SU-DHL-6 (cell line): Measurements from ENCODE around the gene STK4.

Experiments used
- H2AFZ ChIP-seq: fragments of 200-600 bp; sonication (generic); 2 replicates; pipeline ENCODE4 v1.6.1; 2014; ENCODE audit warnings: low read depth, mild to moderate bottlenecking, moderate library complexity, mixed read lengths, antibody characterized with exemption, low read length; ENCODE audit not compliant: severe bottlenecking
- H3F3A ChIP-seq: fragments of 200-600 bp; shearing (Covaris generic); 2 replicates; pipeline ENCODE4 v1.6.0; 2016; ENCODE audit warnings: antibody characterized with exemption, mild to moderate bottlenecking; ENCODE audit not compliant: insufficient read depth
- H3K27ac ChIP-seq: fragments of 200-600 bp; sonication (generic); 2 replicates; pipeline ENCODE4 v1.5.1; 2016; ENCODE audit warnings: low read depth, mild to moderate bottlenecking, low read length, moderate library complexity, mixed read lengths
- H3K27me3 ChIP-seq: fragments of 200-600 bp; sonication (generic), shearing (Covaris generic); 2 replicates; pipeline ENCODE4 v1.6.0; 2014; ENCODE audit warnings: mild to moderate bottlenecking, low read length
- H3K36me3 ChIP-seq: fragments of 200-600 bp; sonication (generic); 2 replicates; pipeline ENCODE4 v1.6.1; 2014; ENCODE audit warnings: mild to moderate bottlenecking, low read length, mixed read lengths
- H3K4me2 ChIP-seq: fragments of 300-600, 200-600 bp; shearing (Covaris generic), sonication (generic); 2 replicates; pipeline ENCODE4 v1.6.0; 2014; ENCODE audit warnings: low read length, low read depth, mild to moderate bottlenecking; ENCODE audit not compliant: poor library complexity, severe bottlenecking
- H3K4me3 ChIP-seq: fragments of 200-600 bp; sonication (generic); 2 replicates; pipeline ENCODE4 v1.5.1; 2014; ENCODE audit warnings: antibody characterized with exemption, low read length, mild to moderate bottlenecking, mixed read lengths; ENCODE audit not compliant: insufficient read depth, poor library complexity, severe bottlenecking
- H3K79me2 ChIP-seq: fragments of 200-600 bp; sonication (generic); 2 replicates; pipeline ENCODE4 v1.6.1; 2014; ENCODE audit warnings: mild to moderate bottlenecking, low read length, moderate library complexity; ENCODE audit not compliant: insufficient read depth
- H3K9ac ChIP-seq: fragments of 200-600 bp; sonication (generic); 2 replicates; pipeline ENCODE4 v1.7.0; 2014; ENCODE audit warnings: mild to moderate bottlenecking, low read length
- H3K9me2 ChIP-seq: fragments of 200-600 bp; sonication (generic); replicated peaks from 2 replicates; pipeline ENCODE4 v1.6.1; 2014; ENCODE audit warnings: low read length; ENCODE audit not compliant: insufficient read depth
- H3K9me3 ChIP-seq: fragments of 200-600 bp; sonication (generic); 2 replicates; pipeline ENCODE4 v1.6.1; 2014; ENCODE audit warnings: low read length, mixed read lengths; ENCODE audit not compliant: insufficient read depth
- H4K20me1 ChIP-seq: fragments of 200-600 bp; sonication (generic); 2 replicates; pipeline ENCODE4 v1.6.1; 2014; ENCODE audit warnings: low read depth, mild to moderate bottlenecking, antibody characterized with exemption, low read length, moderate library complexity, mixed read lengths
- CTCF ChIP-seq: fragments of 200-600 bp; sonication (generic); IDR thresholded peaks from one replicate; pipeline ENCODE4 v1.5.1; 2017; ENCODE audit warnings: antibody characterized with exemption, mild to moderate bottlenecking, low read length, moderate library complexity; ENCODE audit not compliant: insufficient read depth, poor library complexity, severe bottlenecking
- EZH2phosphoT487 ChIP-seq: fragments of 200-600 bp; sonication (generic), shearing (Covaris generic); conservative IDR thresholded peaks from 2 replicates; pipeline ENCODE4 v1.6.1; 2018; ENCODE audit warnings: mild to moderate bottlenecking, antibody characterized with exemption, low read length, moderate library complexity, mixed read lengths

Gene STK4

GRCh38 chr20:44966030-44966961, at the start of gene STK4:
Gene STK4, plus strand, starts transcription at chr20:44966512. Its CDS starts 57 bp downstream, at chr20:44966569.
- Histone ChIP-seq H4K20me1 (peaks cover 6% of the 10 kb centered on the region; the same call in 1 of the 2 replicates), H3K36me3 (no peaks in the 10 kb centered on the region), H3K9ac (peak within 1 kb of the TSS; percentile 96), H3K4me2 (peak within 1 kb of the TSS; percentile 88), H2AFZ (peak within 1 kb of the TSS; percentile 78), H3K9me2 (no peaks in the 10 kb centered on the region), H3K27ac (peak within 1 kb of the TSS; percentile 81), H3K9me3 (no peaks in the 10 kb centered on the region), H3K4me3 (peak within 1 kb of the TSS; percentile 95), H3K27me3 (no peaks in the 10 kb centered on the region), H3K79me2 (peaks cover 50% of the 10 kb centered on the region), H3F3A (peaks cover 39% of the 10 kb centered on the region)
- TF ChIP-seq EZH2phosphoT487 (no peak), CTCF (peak; percentile 42)

GRCh38 chr20:44916586-44916985, 49.7 kb upstream of the STK4 start:
- no peaks in the 10 kb centered on the region; the same call in 1 of the 2 replicates for H3K79me2 ChIP-seq
- H4K20me1 ChIP-seq, result no peaks in the 10 kb centered on the region
- H3F3A ChIP-seq, result no peaks in the 10 kb centered on the region
- no peaks in the 10 kb centered on the region for H3K9me3 ChIP-seq
- H2AFZ ChIP-seq, result no peak overlapping the region
- 0 out of 2 replicates have a peak, but pooled peaks cover 5% of the 10 kb centered on the region for H3K36me3 ChIP-seq
- no peaks in the 10 kb centered on the region for H3K27me3 ChIP-seq
- H3K27ac ChIP-seq, result no peak overlapping the region
- no peak overlapping the region for H3K9ac ChIP-seq
- H3K4me2 ChIP-seq, result no peak overlapping the region
- TF ChIP-seq EZH2phosphoT487 (no peak), CTCF (no peak)
- no peak overlapping the region for H3K4me3 ChIP-seq
- H3K9me2 ChIP-seq, result no peaks in the 10 kb centered on the region

DNA sequence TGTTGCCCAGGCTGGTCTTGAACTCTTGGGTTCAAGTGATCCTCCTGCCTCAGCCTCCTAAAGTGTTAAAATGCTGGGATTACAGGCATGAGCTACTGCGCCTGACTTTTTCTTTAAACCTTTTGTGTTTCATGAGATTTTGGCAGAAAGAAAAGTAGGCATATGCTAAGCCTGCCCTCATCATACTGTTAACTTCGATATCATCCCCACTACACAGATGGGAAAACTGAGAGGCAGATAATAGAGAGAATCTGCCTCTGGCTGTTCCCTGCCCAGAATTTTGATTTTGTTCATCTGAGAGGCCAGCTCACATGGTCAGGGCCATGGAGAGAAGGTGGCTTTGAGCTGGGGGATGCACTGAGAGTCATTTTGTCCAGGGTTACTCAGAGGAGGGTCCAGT, 48.9 kb upstream of the STK4 start:
- 0 out of 2 replicates have a peak, but pooled peaks cover 5% of the 10 kb centered on the region for H3K36me3 ChIP-seq
- H3K9me3 ChIP-seq, result no peaks in the 10 kb centered on the region
- TF ChIP-seq EZH2phosphoT487 (no peak), CTCF (no peak)
- no peaks in the 10 kb centered on the region for H3K9me2 ChIP-seq
- no peak overlapping the region for H2AFZ ChIP-seq
- no peak overlapping the region for H3K4me2 ChIP-seq
- H4K20me1 ChIP-seq, result no peaks in the 10 kb centered on the region
- no peaks in the 10 kb centered on the region for H3K27me3 ChIP-seq
- no peak overlapping the region for H3K4me3 ChIP-seq
- no peak overlapping the region for H3K27ac ChIP-seq
- no peak overlapping the region for H3K9ac ChIP-seq
- no peaks in the 10 kb centered on the region for H3F3A ChIP-seq
- H3K79me2 ChIP-seq, result no peaks in the 10 kb centered on the region; the same call in 1 of the 2 replicates
